ENCODE data around the gene NUDT2. TPM values are rescaled to one million over a fixed set of nuclear protein-coding genes. Genes with fewer than 3 reads are reported as not detected.

NUDT2 gene
- total RNA-seq, 2 experiments from 2014 or later = 23.8 to 28.0 TPM

DNA sequence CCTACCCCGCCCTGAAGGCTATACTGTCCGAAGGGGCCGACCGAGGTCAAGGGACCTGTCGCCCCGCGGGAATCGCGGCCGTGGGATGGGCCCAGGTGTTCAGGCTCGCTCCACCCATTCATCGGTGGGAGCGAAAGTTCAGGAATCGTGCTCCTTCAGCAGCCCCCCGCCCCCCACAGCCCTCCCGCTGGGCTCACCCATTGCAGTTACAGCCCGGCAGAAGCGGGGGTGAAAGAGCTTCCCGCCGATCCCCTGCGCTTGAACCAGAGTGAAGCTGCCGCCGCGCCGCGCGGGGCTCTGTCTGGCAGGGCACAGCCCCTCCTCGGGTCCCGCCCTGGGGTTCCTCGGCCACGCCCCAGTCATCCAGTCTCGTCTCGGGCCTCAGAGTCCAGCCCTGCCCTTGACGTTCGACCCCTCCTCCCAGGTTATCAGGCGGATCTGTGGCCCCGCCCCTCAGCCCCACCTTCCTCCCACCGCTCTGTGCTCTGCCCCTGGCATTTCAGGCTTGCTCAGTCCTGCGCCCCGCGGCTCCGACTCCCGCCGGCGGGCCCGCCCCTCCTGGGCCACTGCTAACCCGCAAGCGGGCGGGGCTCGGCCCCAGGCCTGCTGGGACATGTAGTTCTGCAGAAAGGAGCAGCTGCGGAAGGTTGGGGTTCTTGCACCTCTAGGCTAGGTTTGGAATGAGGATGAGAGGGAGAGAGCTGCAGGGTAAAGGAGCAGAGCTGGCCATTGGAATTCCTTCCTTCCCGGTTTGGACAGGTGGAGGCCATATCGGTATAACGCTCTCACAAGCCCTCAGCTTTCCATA is 47.4 kb downstream of the NUDT2 start, which contains the start of gene MYORG:
Gene MYORG (minus strand): TSS at position 303 of the 808 bp plus-strand sequence. CDS start 3,955 bp downstream, outside the sequence.
- Histone ChIP-seq H4K20me1 (ENCODE audit: insufficient read depth, low read length) (no peaks in the 10 kb centered on the region), H2AFZ (ENCODE audit: low read length) (peak within 1 kb of the TSS; percentile 73), H3K4me2 (ENCODE audit: low read length) (peak within 1 kb of the TSS; percentile 86), H3K4me1 (ENCODE audit: insufficient read depth, low read length, poor library complexity, severe bottlenecking) (peaks cover 42% of the 10 kb centered on the region), H3K4me3 (ENCODE audit: low read depth, low read length, poor library complexity, severe bottlenecking) (peak within 1 kb of the TSS; percentile 76), H3K9me2 (ENCODE audit: insufficient read depth, low read length) (no peaks in the 10 kb centered on the region), H3K27ac (ENCODE audit: low read depth, low read length, poor library complexity, severe bottlenecking) (no peak within 1 kb of the TSS), H3K36me3 (ENCODE audit: insufficient read depth, low read length) (no peaks in the 10 kb centered on the region; the same call in 1 of the 2 replicates), H3K9me3 (ENCODE audit: low read length) (no peaks in the 10 kb centered on the region), H3K79me2 (ENCODE audit: insufficient read depth, low read depth, low read length) (no peaks in the 10 kb centered on the region)
- DNase-seq (ENCODE audit: low spot score) = peak; percentile 96
- intact Hi-C loops (cut with micrococcal nuclease; ENCODE audit: unreplicated experiment) = no loop called here
- POLR2A ChIA-PET = interaction anchor here (0.6 to 1.2 kb wide), 3 partner anchors 17 to 245 kb away, joined by 3 to 8 read pairs (median 7); no protein-coding TSS in a partner anchor
- no TSS peak for BruUV-seq (replicated peaks)
- TF ChIP-seq EZH2phosphoT487 (IDR thresholded peaks at IDR 0.05; ENCODE audit: borderline replicate concordance, low read depth, low read length) (no peak), CTCF (conservative IDR thresholded peaks at IDR 0.05; ENCODE audit: low read length) (no peak)
- CTCF ChIA-PET (ENCODE audit: unreplicated experiment) = interaction anchor here (0.6 kb wide), 2 partner anchors 27 to 263 kb away, joined by 3 to 4 read pairs; no protein-coding TSS in a partner anchor

GRCh38 chr9:34377404-34377746 is 48.0 kb downstream of the NUDT2 start:
- H3K9me2 ChIP-seq (ENCODE audit: insufficient read depth, low read length) = no peaks in the 10 kb centered on the region
- intact Hi-C loops (cut with micrococcal nuclease; ENCODE audit: unreplicated experiment) = no loop called here
- no peaks in the 10 kb centered on the region for H3K9me3 ChIP-seq (ENCODE audit: low read length)
- POLR2A ChIA-PET = interaction anchor here (0.8 to 1.2 kb wide), 2 partner anchors 18 to 43 kb away, joined by 7 to 8 read pairs; no protein-coding TSS in a partner anchor
- H3K4me2 ChIP-seq (ENCODE audit: low read length) = peak overlapping the region; percentile 86
- peak overlapping the region; percentile 76 for H3K4me3 ChIP-seq (ENCODE audit: low read depth, low read length, poor library complexity, severe bottlenecking)
- H3K79me2 ChIP-seq (ENCODE audit: insufficient read depth, low read depth, low read length) = no peaks in the 10 kb centered on the region
- H3K4me1 ChIP-seq (ENCODE audit: insufficient read depth, low read length, poor library complexity, severe bottlenecking) = peaks cover 42% of the 10 kb centered on the region
- BruUV-seq (replicated peaks) = no TSS peak
- H3K27ac ChIP-seq (ENCODE audit: low read depth, low read length, poor library complexity, severe bottlenecking) = no peak overlapping the region
- no peaks in the 10 kb centered on the region for H3K36me3 ChIP-seq (ENCODE audit: insufficient read depth, low read length)
- no peak for TF ChIP-seq EZH2phosphoT487 (IDR thresholded peaks at IDR 0.05; ENCODE audit: borderline replicate concordance, low read depth, low read length)
- no peak for TF ChIP-seq CTCF (conservative IDR thresholded peaks at IDR 0.05; ENCODE audit: low read length)
- H4K20me1 ChIP-seq (ENCODE audit: insufficient read depth, low read length) = no peaks in the 10 kb centered on the region
- CTCF ChIA-PET (ENCODE audit: unreplicated experiment) = interaction anchor here (0.6 kb wide), 1 partner anchor 45 kb away, joined by 3 read pairs; no protein-coding TSS in a partner anchor
- H2AFZ ChIP-seq (ENCODE audit: low read length) = peak overlapping the region; percentile 73; the same call in 1 of the 2 replicates
- DNase-seq (ENCODE audit: low spot score) = no peak
